Pancreas (tissue), 10 donors: ENCODE results near the gene TAF15. TPM values are rescaled to one million over a fixed set of nuclear protein-coding genes. Genes with fewer than 3 reads are reported as not detected.

ENCODE experiments used
- ATAC-seq, 4 donors: fragments of 200-7000 bp; cut with Tn5 transposase; one replicate each; pipeline versions ENCODE4 v1.8.0 to v1.9.1; 2020; ENCODE audit warnings: mild to moderate bottlenecking in 4 of 4, moderate library complexity in 4 of 4
- DNase-seq, 6 donors: peaks; one replicate each; pipeline ENCODE4 v3.0.0-alpha.2; 2020
- FAIRE-seq: peaks from 2 replicates; lab custom pipeline; 2012; peaks lifted over from hg19 to GRCh38; lab: Jason Lieb, UNC
- H3K27ac ChIP-seq, 4 donors: fragments of 200-600 bp; sonication (generic); 1 replicate in 3 of 4; 2 replicates in 1 of 4; pipeline versions ENCODE4 v1.5.0 to v1.8.0; 2020
- H3K27me3 ChIP-seq, 4 donors: fragments of 200-600 bp; one replicate each; pipeline ENCODE4 v1.8.0; 2021
- H3K36me3 ChIP-seq, 3 donors: fragments of 200-600 bp; sonication (generic) in 1 of 3; one replicate each; pipeline versions ENCODE4 v1.5.0 to v1.8.0; 2020 to 2021
- H3K4me1 ChIP-seq, 3 donors: fragments of 200-600 bp; one replicate each; pipeline ENCODE4 v1.8.0; 2021
- H3K4me3 ChIP-seq, 4 donors: fragments of 200-600 bp; sonication (generic) in 2 of 4; one replicate each; pipeline versions ENCODE4 v1.5.0 to v1.8.0; 2020 to 2021
- H3K9me3 ChIP-seq, 4 donors: fragments of 200-600 bp; one replicate each; pipeline ENCODE4 v1.8.0; 2021
- CTCF ChIP-seq, 4 donors: fragments of 200-600 bp; sonication (generic) in 3 of 4; IDR thresholded peaks; one replicate each; pipeline versions ENCODE4 v1.5.0 to v1.8.0; 2021; ENCODE audit warnings: antibody characterized with exemption in 4 of 4
- WGBS, 2 donors: extraction: QIAGEN DNeasy Blood & Tissue Kit; methylation state at CpG; one replicate each; pipeline ENCODE4 v1.1.7; 2013; 5-methylcytosine and 5-hydroxymethylcytosine counted together
- intact Hi-C, 3 donors: fragments of 100-400 bp; cut with DNase I; formaldehyde crosslinking; loops; one replicate each; pipeline versions ENCODE4 v1.11.1 to v1.14.2; 2022
- polyA plus RNA-seq, 2 donors: library from polyadenylated mRNA; stranded (reverse); fragments of 200-250 nt; gene quantifications; one replicate each; pipeline ENCODE4 v1.2.3, GENCODE V29; 2013
- total RNA-seq, 6 donors: library from RNA; stranded (reverse); fragmentation: NEBNext Ultra II Directional in 4 of 6; extraction: Animal tissue kit (Norgen Biotek cat#: 25700) in 4 of 6; gene quantifications; one replicate each; pipeline versions ENCODE4 v1.2.1 to v1.2.4, GENCODE V29; 2021 to 2023
- donor health status: healthy with polysubstance abuse.
- donor health status: DM: no; HTN: no; CAD: no; lungs with moderate emphysema.
- donor health status: DM: no; HTN: no; CAD: no.
- donor health status: control.
- donor health status: control.
- donor health status: Bipolar disorder and iron deficiency.
- donor health status: DM: yes; HTN: yes; CAD: no.
- donor health status: DM: no; HTN: no; CAD: no.
- donor health status: DM: no; HTN: no; CAD: no.
- donor health status: DM: yes; HTN: yes; CAD: no.

Gene TAF15
- total and polyA plus RNA-seq, 8 donors: 62.9 to 88.1 (median 73.9) TPM

GRCh38 chr17:35796942-35797341 lies 12.3 kb upstream of the TAF15 start:
- ATAC-seq (no peak), FAIRE-seq (no peak), DNase-seq (no peak)
- no peak for TF ChIP-seq CTCF (IDR thresholded peaks at IDR 0.05)
- H3K4me1 ChIP-seq: peaks cover 0 to 4% (median 0%) of the 10 kb centered on the region in 3 donors
- peaks cover 0 to 2% (median 0%) of the 10 kb centered on the region in 4 donors for H3K27me3 ChIP-seq
- H3K27ac ChIP-seq: no peak overlapping the region
- H3K4me3 ChIP-seq: no peak overlapping the region
- no peaks in the 10 kb centered on the region for H3K9me3 ChIP-seq
- WGBS, 2 donors: 72 to 82% methylated on average over 1 of the region's 1 CpG
- intact Hi-C loops: no loop called here
- H3K36me3 ChIP-seq: no peaks in the 10 kb centered on the region

GRCh38 chr17:35797370-35797769 lies 11.9 kb upstream of the TAF15 start:
- DNase-seq (no peak), FAIRE-seq (no peak), ATAC-seq (no peak)
- Histone ChIP-seq H3K36me3 (no peaks in the 10 kb centered on the region), H3K4me1 (peaks cover 0 to 4% (median 0%) of the 10 kb centered on the region in 3 donors), H3K27me3 (peaks cover 0 to 2% (median 0%) of the 10 kb centered on the region in 4 donors), H3K27ac (no peak overlapping the region), H3K9me3 (no peaks in the 10 kb centered on the region), H3K4me3 (no peak overlapping the region)
- 50 to 70% methylated on average over 4 of the region's 4 CpGs for WGBS, 2 donors
- intact Hi-C loops: no loop called here
- TF ChIP-seq CTCF (IDR thresholded peaks at IDR 0.05): no peak

GRCh38 chr17:35797918-35798317 lies 11.4 kb upstream of the TAF15 start:
- WGBS, 2 donors: 66 to 77% methylated on average over 5 of the region's 5 CpGs
- no peak for TF ChIP-seq CTCF (IDR thresholded peaks at IDR 0.05)
- Histone ChIP-seq H3K4me3 (no peak overlapping the region), H3K27ac (no peak overlapping the region), H3K4me1 (peaks cover 0 to 4% (median 0%) of the 10 kb centered on the region in 3 donors), H3K36me3 (no peaks in the 10 kb centered on the region), H3K27me3 (peaks cover 0 to 2% (median 0%) of the 10 kb centered on the region in 4 donors), H3K9me3 (no peaks in the 10 kb centered on the region)
- ATAC-seq (no peak), FAIRE-seq (no peak), DNase-seq (no peak)
- intact Hi-C loops: no loop called here

GRCh38 chr17:35799942-35800341 lies 9.3 kb upstream of the TAF15 start:
- FAIRE-seq (no peak), DNase-seq (peak in 5 of 6 donors; percentile 64 to 82 (median 72)), ATAC-seq (peak; percentile 50 to 73 (median 63))
- no peak overlapping the region for H3K4me3 ChIP-seq
- no peaks in the 10 kb centered on the region for H3K9me3 ChIP-seq
- peaks cover 0 to 2% (median 0%) of the 10 kb centered on the region in 4 donors for H3K27me3 ChIP-seq
- intact Hi-C loops: loop anchor here in 2 of 3 donors (5.0 kb wide), 1 partner anchor 33 kb away; no protein-coding TSS in a partner anchor
- H3K36me3 ChIP-seq: no peaks in the 10 kb centered on the region
- no peak for TF ChIP-seq CTCF (IDR thresholded peaks at IDR 0.05)
- H3K27ac ChIP-seq: no peak overlapping the region
- peaks cover 0 to 4% (median 0%) of the 10 kb centered on the region in 3 donors for H3K4me1 ChIP-seq

- FAIRE-seq (no peak), ATAC-seq (no peak)
- no peaks in the 10 kb centered on the region for H3K36me3 ChIP-seq
These were observed 7.6 kb upstream of the TAF15 start for GRCh38 chr17:35801583-35802224.

More at GRCh38 chr17:35801583-35802224, 7.6 kb upstream of the TAF15 start:
- Histone ChIP-seq H3K27me3 (peaks cover 0 to 2% (median 0%) of the 10 kb centered on the region in 4 donors), H3K27ac (no peak overlapping the region), H3K9me3 (no peaks in the 10 kb centered on the region), H3K4me1 (peaks cover 0 to 4% (median 0%) of the 10 kb centered on the region in 3 donors), H3K4me3 (no peak overlapping the region)
- no peak for TF ChIP-seq CTCF (IDR thresholded peaks at IDR 0.05)
- whole genome bisulfite sequencing, 2 donors: 73 to 79% methylated on average over 9 of the region's 9 CpGs
- intact Hi-C loops: loop anchor here in 2 of 3 donors (5.0 kb wide), 1 partner anchor 34 kb away; no protein-coding TSS in a partner anchor
- peak in 1 of 6 donors; percentile 39 for DNase-seq
